ENCODE results near the gene CCDC85A.

- TF ChIP-seq, protein P1, sequence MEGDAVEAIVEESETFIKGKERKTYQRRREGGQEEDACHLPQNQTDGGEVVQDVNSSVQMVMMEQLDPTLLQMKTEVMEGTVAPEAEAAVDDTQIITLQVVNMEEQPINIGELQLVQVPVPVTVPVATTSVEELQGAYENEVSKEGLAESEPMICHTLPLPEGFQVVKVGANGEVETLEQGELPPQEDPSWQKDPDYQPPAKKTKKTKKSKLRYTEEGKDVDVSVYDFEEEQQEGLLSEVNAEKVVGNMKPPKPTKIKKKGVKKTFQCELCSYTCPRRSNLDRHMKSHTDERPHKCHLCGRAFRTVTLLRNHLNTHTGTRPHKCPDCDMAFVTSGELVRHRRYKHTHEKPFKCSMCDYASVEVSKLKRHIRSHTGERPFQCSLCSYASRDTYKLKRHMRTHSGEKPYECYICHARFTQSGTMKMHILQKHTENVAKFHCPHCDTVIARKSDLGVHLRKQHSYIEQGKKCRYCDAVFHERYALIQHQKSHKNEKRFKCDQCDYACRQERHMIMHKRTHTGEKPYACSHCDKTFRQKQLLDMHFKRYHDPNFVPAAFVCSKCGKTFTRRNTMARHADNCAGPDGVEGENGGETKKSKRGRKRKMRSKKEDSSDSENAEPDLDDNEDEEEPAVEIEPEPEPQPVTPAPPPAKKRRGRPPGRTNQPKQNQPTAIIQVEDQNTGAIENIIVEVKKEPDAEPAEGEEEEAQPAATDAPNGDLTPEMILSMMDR (IDR thresholded peaks at IDR 0.05): no peak
- TF ChIP-seq POLR2A (IDR thresholded peaks at IDR 0.05) (no peak), EP300 (IDR thresholded peaks at IDR 0.05; ENCODE audit: low read depth) (no peak), POLR2AphosphoS5 (IDR thresholded peaks at IDR 0.05) (no peak)
Measured at GRCh38 chr2:56260415-56260814, 76.6 kb downstream of the CCDC85A start.

All from transverse colon (tissue), 4 donors.